HepG2 (cell line): ENCODE results near the gene AGXT. TPM values are rescaled to one million over a fixed set of nuclear protein-coding genes. Genes with fewer than 3 reads are reported as not detected.

Source experiments
- FOXO1 ChIP-seq: sonication (generic); formaldehyde crosslinking; IDR thresholded peaks from 2 replicates; pipeline ENCODE4 v1.4.0; 2020; ENCODE audit warnings: missing genetic modification reagents
- GRHL1 ChIP-seq: sonication (generic); formaldehyde crosslinking; conservative IDR thresholded peaks from 2 replicates; pipeline ENCODE4 v1.8.0; 2022; ENCODE audit warnings: missing genetic modification reagents
- RARA ChIP-seq: IDR thresholded peaks from 2 replicates; pipeline ENCODE4 v1.6.1; 2016; ENCODE audit warnings: missing genetic modification reagents, missing compliant biosample characterization
- RFX5 ChIP-seq: IDR thresholded peaks from 2 replicates; pipeline ENCODE4 v1.6.1; 2011; ENCODE audit warnings: low read depth, low read length, improper control_type of control experiment
- SMARCE1 ChIP-seq: fragments of 450-650 bp; IDR thresholded peaks from 2 replicates; pipeline ENCODE4 v1.6.1; 2017; ENCODE audit warnings: borderline replicate concordance
- ZBTB34 ChIP-seq: sonication (generic); formaldehyde crosslinking; IDR thresholded peaks from 2 replicates; pipeline ENCODE4 v1.8.0; 2022; ENCODE audit warnings: mild to moderate bottlenecking, missing genetic modification reagents
- ZBTB38 ChIP-seq: sonication (generic); formaldehyde crosslinking; IDR thresholded peaks from 2 replicates; pipeline ENCODE4 v1.5.1; 2020; ENCODE audit warnings: mild to moderate bottlenecking, missing genetic modification reagents
- ZKSCAN5 ChIP-seq: sonication (generic); formaldehyde crosslinking; IDR thresholded peaks from 2 replicates; pipeline ENCODE4 v1.5.1; 2020; ENCODE audit warnings: mild to moderate bottlenecking, missing genetic modification reagents
- ZNF224 ChIP-seq: sonication (generic); formaldehyde crosslinking; IDR thresholded peaks from 2 replicates; pipeline ENCODE4 v1.5.0; 2020; ENCODE audit warnings: mild to moderate bottlenecking, missing genetic modification reagents
- ZNF225 ChIP-seq: sonication (generic); formaldehyde crosslinking; IDR thresholded peaks from 2 replicates; pipeline ENCODE4 v1.4.0; 2020; ENCODE audit warnings: mild to moderate bottlenecking, missing genetic modification reagents
- ZNF317 ChIP-seq: sonication (generic); formaldehyde crosslinking; IDR thresholded peaks from 2 replicates; pipeline ENCODE4 v1.5.0; 2020; ENCODE audit warnings: mild to moderate bottlenecking, missing genetic modification reagents
- ZNF563 ChIP-seq: sonication (generic); formaldehyde crosslinking; IDR thresholded peaks from 2 replicates; pipeline ENCODE4 v1.8.0; 2022; ENCODE audit warnings: mild to moderate bottlenecking, moderate library complexity, missing genetic modification reagents
- ZNF704 ChIP-seq: sonication (generic); formaldehyde crosslinking; IDR thresholded peaks from 2 replicates; pipeline ENCODE4 v1.8.1; 2023; ENCODE audit warnings: mild to moderate bottlenecking, inconsistent platforms, moderate library complexity, missing genetic modification reagents, borderline replicate concordance
- ZNF713 ChIP-seq: sonication (generic); formaldehyde crosslinking; IDR thresholded peaks from 2 replicates; pipeline ENCODE4 v1.4.0; 2020; ENCODE audit warnings: mild to moderate bottlenecking, missing genetic modification reagents
- ZNF766 ChIP-seq: sonication (generic); formaldehyde crosslinking; IDR thresholded peaks from 2 replicates; pipeline ENCODE4 v1.5.0; 2020; ENCODE audit warnings: missing genetic modification reagents, borderline replicate concordance
- ZNF83 ChIP-seq: sonication (generic); formaldehyde crosslinking; IDR thresholded peaks from 2 replicates; pipeline ENCODE4 v1.4.0; 2020; ENCODE audit warnings: missing genetic modification reagents, mild to moderate bottlenecking, borderline replicate concordance
- polyA plus RNA-seq, 8 experiments: library from polyadenylated mRNA; depleted of rRNA in 3 of 8; stranded (reverse) in 7 of 8; unstranded in 1 of 8; fragments of >200 nt; fragmentation: Illumina TruSeq in 4 of 8; extraction: Trizol in 4 of 8; gene quantifications; 2 replicates each; pipeline versions ENCODE4 v1.2.1 to v1.2.3, GENCODE V29; 2011 to 2016; ENCODE audit warnings: low read depth in 4 of 8, missing spikeins in 1 of 8, mixed read lengths in 1 of 8; ENCODE audit not compliant: insufficient read depth in 1 of 8
- total RNA-seq, 5 experiments: library from RNA; depleted of rRNA; stranded (reverse); fragments of >200 nt; fragmentation: Illumina TruSeq; extraction: Trizol; gene quantifications; 2 replicates each; pipeline ENCODE4 v1.2.3, GENCODE V29; 2016; ENCODE audit warnings: low read depth in 1 of 5
- TF ChIP-seq, protein P1 (sequence below): sonication (generic); formaldehyde crosslinking; IDR thresholded peaks from 2 replicates; pipeline ENCODE4 v1.5.0; 2020; ENCODE audit warnings: mild to moderate bottlenecking, missing genetic modification reagents
- TF ChIP-seq, protein P2 (sequence below): sonication (generic); formaldehyde crosslinking; IDR thresholded peaks from 2 replicates; pipeline ENCODE4 v1.8.0; 2023; ENCODE audit warnings: mild to moderate bottlenecking, missing genetic modification reagents
- TF ChIP-seq, protein P3 (sequence below): sonication (generic); formaldehyde crosslinking; IDR thresholded peaks from 2 replicates; pipeline ENCODE4 v1.4.0; 2020; ENCODE audit warnings: missing genetic modification reagents, borderline replicate concordance

The AGXT gene
- total and polyA plus RNA-seq, 2 of the 13 experiments (the other 11 are each of a cell fraction or from before 2014, with no cell fraction given) = 41.9 to 96.1 TPM

GRCh38 chr2:240868286-240869108 is at the start of gene AGXT (continued):
- TF ChIP-seq ZNF766 (CRISPR knock-in tag) = peak; percentile 74; the same call in 1 of the 2 replicates
- TF ChIP-seq, protein P1, sequence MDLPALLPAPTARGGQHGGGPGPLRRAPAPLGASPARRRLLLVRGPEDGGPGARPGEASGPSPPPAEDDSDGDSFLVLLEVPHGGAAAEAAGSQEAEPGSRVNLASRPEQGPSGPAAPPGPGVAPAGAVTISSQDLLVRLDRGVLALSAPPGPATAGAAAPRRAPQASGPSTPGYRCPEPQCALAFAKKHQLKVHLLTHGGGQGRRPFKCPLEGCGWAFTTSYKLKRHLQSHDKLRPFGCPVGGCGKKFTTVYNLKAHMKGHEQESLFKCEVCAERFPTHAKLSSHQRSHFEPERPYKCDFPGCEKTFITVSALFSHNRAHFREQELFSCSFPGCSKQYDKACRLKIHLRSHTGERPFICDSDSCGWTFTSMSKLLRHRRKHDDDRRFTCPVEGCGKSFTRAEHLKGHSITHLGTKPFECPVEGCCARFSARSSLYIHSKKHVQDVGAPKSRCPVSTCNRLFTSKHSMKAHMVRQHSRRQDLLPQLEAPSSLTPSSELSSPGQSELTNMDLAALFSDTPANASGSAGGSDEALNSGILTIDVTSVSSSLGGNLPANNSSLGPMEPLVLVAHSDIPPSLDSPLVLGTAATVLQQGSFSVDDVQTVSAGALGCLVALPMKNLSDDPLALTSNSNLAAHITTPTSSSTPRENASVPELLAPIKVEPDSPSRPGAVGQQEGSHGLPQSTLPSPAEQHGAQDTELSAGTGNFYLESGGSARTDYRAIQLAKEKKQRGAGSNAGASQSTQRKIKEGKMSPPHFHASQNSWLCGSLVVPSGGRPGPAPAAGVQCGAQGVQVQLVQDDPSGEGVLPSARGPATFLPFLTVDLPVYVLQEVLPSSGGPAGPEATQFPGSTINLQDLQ = peak; percentile 46; the same call in 1 of the 2 replicates
- no peak for TF ChIP-seq SMARCE1
- TF ChIP-seq ZNF225 (CRISPR knock-in tag) = 0 out of 2 replicates have a peak, but pooled peaks have one; percentile 49
- TF ChIP-seq FOXO1 = no peak; the same call in 1 of the 2 replicates
- no peak for TF ChIP-seq GRHL1 (CRISPR knock-in tag)
- no peak for TF ChIP-seq ZKSCAN5 (CRISPR knock-in tag)
- 0 out of 2 replicates have a peak, but pooled peaks have one; percentile 34 for TF ChIP-seq ZNF704
- peak; percentile 75; the same call in 1 of the 2 replicates for TF ChIP-seq ZNF563
- peak; percentile 38; the same call in 1 of the 2 replicates for TF ChIP-seq ZNF83 (CRISPR knock-in tag)
- TF ChIP-seq, protein P2, sequence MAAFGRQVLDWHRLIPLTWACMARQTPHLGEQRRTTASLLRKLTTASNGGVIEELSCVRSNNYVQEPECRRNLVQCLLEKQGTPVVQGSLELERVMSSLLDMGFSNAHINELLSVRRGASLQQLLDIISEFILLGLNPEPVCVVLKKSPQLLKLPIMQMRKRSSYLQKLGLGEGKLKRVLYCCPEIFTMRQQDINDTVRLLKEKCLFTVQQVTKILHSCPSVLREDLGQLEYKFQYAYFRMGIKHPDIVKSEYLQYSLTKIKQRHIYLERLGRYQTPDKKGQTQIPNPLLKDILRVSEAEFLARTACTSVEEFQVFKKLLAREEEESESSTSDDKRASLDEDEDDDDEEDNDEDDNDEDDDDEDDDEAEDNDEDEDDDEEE (CRISPR knock-in tag) = no peak
- TF ChIP-seq RFX5 = no peak
- peak; percentile 94 for TF ChIP-seq ZBTB34 (CRISPR knock-in tag)
- peak; percentile 91 for TF ChIP-seq RARA (CRISPR knock-in tag)
- TF ChIP-seq, protein P3, sequence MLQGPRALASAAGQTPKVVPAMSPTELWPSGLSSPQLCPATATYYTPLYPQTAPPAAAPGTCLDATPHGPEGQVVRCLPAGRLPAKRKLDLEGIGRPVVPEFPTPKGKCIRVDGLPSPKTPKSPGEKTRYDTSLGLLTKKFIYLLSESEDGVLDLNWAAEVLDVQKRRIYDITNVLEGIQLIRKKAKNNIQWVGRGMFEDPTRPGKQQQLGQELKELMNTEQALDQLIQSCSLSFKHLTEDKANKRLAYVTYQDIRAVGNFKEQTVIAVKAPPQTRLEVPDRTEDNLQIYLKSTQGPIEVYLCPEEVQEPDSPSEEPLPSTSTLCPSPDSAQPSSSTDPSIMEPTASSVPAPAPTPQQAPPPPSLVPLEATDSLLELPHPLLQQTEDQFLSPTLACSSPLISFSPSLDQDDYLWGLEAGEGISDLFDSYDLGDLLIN (CRISPR knock-in tag) = no peak; the same call in 1 of the 2 replicates
- peak; percentile 74; the same call in 1 of the 2 replicates for TF ChIP-seq ZNF224 (CRISPR knock-in tag)
- TF ChIP-seq ZBTB38 (CRISPR knock-in tag) = peak; percentile 77; the same call in 1 of the 2 replicates
- TF ChIP-seq ZNF713 (CRISPR knock-in tag) = 0 out of 2 replicates have a peak, but pooled peaks have one; percentile 26
- TF ChIP-seq ZNF317 (CRISPR knock-in tag) = peak; percentile 83; the same call in 1 of the 2 replicates
